ENCODE measurements around the gene ST3GAL4. TPM values are rescaled to one million over a fixed set of nuclear protein-coding genes. Genes with fewer than 3 reads are reported as not detected.

ST3GAL4 gene
- total RNA-seq, 1 experiment from 2014 or later = 17.3 TPM

DNA sequence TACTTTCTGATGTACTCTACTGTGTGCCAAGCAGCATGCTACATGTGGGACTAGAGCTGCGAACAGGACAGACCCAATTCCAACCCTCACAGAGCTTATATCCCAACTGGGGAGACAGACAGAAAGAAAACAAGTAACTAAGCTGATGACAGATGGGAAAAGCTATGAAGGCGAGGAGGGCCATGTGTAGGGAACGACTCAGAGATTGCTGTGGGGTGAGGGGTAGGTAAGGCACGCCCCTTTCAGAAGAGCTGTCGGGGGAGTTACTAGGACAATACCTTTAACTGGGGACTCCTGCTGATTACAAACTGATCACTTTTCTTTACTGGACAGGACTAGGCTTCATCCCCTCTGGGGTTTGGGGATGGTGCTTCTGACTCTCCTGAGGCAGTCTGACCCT is 48.9 kb downstream of the ST3GAL4 start:
- POLR2A ChIA-PET = no interaction called here

More for the DNA sequence above, 48.9 kb downstream of the ST3GAL4 start:
- no peaks in the 10 kb centered on the region for H3K27me3 Mint-ChIP-seq (ENCODE audit: low read depth)
- H3K9me3 Mint-ChIP-seq = peaks cover 4% of the 10 kb centered on the region
- no peak overlapping the region for H3K27ac Mint-ChIP-seq
- CTCF ChIA-PET = interaction anchor here (0.5 to 4.0 kb wide), 3 partner anchors 8 to 483 kb away, joined by 3 to 15 read pairs (median 10); no protein-coding TSS in a partner anchor
- H3K4me3 Mint-ChIP-seq = no peak overlapping the region
- H3K36me3 Mint-ChIP-seq = peaks cover 9% of the 10 kb centered on the region
- H3K4me1 Mint-ChIP-seq = peaks cover 32% of the 10 kb centered on the region
- no peak for DNase-seq (ENCODE audit: low spot score)
- ATAC-seq = peak; percentile 57
- TF ChIP-seq, protein P1, sequence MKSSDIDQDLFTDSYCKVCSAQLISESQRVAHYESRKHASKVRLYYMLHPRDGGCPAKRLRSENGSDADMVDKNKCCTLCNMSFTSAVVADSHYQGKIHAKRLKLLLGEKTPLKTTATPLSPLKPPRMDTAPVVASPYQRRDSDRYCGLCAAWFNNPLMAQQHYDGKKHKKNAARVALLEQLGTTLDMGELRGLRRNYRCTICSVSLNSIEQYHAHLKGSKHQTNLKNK (CRISPR knock-in tag; IDR thresholded peaks at IDR 0.05) = no peak
- no peak for TF ChIP-seq PRRX2 (CRISPR knock-in tag; IDR thresholded peaks at IDR 0.05)
- TF ChIP-seq, protein P2, sequence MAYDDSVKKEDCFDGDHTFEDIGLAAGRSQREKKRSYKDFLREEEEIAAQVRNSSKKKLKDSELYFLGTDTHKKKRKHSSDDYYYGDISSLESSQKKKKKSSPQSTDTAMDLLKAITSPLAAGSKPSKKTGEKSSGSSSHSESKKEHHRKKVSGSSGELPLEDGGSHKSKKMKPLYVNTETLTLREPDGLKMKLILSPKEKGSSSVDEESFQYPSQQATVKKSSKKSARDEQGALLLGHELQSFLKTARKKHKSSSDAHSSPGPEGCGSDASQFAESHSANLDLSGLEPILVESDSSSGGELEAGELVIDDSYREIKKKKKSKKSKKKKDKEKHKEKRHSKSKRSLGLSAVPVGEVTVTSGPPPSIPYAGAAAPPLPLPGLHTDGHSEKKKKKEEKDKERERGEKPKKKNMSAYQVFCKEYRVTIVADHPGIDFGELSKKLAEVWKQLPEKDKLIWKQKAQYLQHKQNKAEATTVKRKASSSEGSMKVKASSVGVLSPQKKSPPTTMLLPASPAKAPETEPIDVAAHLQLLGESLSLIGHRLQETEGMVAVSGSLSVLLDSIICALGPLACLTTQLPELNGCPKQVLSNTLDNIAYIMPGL (CRISPR knock-in tag; IDR thresholded peaks at IDR 0.05) = no peak
- TF ChIP-seq, protein P3, sequence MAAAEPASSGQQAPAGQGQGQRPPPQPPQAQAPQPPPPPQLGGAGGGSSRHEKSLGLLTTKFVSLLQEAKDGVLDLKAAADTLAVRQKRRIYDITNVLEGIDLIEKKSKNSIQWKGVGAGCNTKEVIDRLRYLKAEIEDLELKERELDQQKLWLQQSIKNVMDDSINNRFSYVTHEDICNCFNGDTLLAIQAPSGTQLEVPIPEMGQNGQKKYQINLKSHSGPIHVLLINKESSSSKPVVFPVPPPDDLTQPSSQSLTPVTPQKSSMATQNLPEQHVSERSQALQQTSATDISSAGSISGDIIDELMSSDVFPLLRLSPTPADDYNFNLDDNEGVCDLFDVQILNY (CRISPR knock-in tag; IDR thresholded peaks at IDR 0.05) = no peak
- TF ChIP-seq ZNF232 (CRISPR knock-in tag; IDR thresholded peaks at IDR 0.05) = no peak
- no peak for TF ChIP-seq CREM (CRISPR knock-in tag; IDR thresholded peaks at IDR 0.05)
- TF ChIP-seq FOXK1 (CRISPR knock-in tag; IDR thresholded peaks at IDR 0.05) = no peak
- no peak for TF ChIP-seq TEAD4 (CRISPR knock-in tag; IDR thresholded peaks at IDR 0.05)
- no peak for TF ChIP-seq NFE2L1 (CRISPR knock-in tag; IDR thresholded peaks at IDR 0.05)
- TF ChIP-seq, protein P4, sequence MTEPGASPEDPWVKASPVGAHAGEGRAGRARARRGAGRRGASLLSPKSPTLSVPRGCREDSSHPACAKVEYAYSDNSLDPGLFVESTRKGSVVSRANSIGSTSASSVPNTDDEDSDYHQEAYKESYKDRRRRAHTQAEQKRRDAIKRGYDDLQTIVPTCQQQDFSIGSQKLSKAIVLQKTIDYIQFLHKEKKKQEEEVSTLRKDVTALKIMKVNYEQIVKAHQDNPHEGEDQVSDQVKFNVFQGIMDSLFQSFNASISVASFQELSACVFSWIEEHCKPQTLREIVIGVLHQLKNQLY (CRISPR knock-in tag; IDR thresholded peaks at IDR 0.05) = no peak
- TF ChIP-seq SOX15 (CRISPR knock-in tag; IDR thresholded peaks at IDR 0.05) = no peak
- TF ChIP-seq, protein P5, sequence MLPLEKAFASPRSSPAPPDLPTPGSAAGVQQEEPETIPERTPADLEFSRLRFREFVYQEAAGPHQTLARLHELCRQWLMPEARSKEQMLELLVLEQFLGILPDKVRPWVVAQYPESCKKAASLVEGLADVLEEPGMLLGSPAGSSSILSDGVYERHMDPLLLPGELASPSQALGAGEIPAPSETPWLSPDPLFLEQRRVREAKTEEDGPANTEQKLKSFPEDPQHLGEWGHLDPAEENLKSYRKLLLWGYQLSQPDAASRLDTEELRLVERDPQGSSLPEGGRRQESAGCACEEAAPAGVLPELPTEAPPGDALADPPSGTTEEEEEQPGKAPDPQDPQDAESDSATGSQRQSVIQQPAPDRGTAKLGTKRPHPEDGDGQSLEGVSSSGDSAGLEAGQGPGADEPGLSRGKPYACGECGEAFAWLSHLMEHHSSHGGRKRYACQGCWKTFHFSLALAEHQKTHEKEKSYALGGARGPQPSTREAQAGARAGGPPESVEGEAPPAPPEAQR (CRISPR knock-in tag; IDR thresholded peaks at IDR 0.05) = no peak
- TF ChIP-seq, protein P6, sequence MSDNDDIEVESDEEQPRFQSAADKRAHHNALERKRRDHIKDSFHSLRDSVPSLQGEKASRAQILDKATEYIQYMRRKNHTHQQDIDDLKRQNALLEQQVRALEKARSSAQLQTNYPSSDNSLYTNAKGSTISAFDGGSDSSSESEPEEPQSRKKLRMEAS (CRISPR knock-in tag; IDR thresholded peaks at IDR 0.05) = no peak
- TF ChIP-seq, protein P7, sequence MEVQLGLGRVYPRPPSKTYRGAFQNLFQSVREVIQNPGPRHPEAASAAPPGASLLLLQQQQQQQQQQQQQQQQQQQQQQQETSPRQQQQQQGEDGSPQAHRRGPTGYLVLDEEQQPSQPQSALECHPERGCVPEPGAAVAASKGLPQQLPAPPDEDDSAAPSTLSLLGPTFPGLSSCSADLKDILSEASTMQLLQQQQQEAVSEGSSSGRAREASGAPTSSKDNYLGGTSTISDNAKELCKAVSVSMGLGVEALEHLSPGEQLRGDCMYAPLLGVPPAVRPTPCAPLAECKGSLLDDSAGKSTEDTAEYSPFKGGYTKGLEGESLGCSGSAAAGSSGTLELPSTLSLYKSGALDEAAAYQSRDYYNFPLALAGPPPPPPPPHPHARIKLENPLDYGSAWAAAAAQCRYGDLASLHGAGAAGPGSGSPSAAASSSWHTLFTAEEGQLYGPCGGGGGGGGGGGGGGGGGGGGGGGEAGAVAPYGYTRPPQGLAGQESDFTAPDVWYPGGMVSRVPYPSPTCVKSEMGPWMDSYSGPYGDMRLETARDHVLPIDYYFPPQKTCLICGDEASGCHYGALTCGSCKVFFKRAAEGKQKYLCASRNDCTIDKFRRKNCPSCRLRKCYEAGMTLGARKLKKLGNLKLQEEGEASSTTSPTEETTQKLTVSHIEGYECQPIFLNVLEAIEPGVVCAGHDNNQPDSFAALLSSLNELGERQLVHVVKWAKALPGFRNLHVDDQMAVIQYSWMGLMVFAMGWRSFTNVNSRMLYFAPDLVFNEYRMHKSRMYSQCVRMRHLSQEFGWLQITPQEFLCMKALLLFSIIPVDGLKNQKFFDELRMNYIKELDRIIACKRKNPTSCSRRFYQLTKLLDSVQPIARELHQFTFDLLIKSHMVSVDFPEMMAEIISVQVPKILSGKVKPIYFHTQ (CRISPR knock-in tag; IDR thresholded peaks at IDR 0.05) = no peak
- TF ChIP-seq, protein P8, sequence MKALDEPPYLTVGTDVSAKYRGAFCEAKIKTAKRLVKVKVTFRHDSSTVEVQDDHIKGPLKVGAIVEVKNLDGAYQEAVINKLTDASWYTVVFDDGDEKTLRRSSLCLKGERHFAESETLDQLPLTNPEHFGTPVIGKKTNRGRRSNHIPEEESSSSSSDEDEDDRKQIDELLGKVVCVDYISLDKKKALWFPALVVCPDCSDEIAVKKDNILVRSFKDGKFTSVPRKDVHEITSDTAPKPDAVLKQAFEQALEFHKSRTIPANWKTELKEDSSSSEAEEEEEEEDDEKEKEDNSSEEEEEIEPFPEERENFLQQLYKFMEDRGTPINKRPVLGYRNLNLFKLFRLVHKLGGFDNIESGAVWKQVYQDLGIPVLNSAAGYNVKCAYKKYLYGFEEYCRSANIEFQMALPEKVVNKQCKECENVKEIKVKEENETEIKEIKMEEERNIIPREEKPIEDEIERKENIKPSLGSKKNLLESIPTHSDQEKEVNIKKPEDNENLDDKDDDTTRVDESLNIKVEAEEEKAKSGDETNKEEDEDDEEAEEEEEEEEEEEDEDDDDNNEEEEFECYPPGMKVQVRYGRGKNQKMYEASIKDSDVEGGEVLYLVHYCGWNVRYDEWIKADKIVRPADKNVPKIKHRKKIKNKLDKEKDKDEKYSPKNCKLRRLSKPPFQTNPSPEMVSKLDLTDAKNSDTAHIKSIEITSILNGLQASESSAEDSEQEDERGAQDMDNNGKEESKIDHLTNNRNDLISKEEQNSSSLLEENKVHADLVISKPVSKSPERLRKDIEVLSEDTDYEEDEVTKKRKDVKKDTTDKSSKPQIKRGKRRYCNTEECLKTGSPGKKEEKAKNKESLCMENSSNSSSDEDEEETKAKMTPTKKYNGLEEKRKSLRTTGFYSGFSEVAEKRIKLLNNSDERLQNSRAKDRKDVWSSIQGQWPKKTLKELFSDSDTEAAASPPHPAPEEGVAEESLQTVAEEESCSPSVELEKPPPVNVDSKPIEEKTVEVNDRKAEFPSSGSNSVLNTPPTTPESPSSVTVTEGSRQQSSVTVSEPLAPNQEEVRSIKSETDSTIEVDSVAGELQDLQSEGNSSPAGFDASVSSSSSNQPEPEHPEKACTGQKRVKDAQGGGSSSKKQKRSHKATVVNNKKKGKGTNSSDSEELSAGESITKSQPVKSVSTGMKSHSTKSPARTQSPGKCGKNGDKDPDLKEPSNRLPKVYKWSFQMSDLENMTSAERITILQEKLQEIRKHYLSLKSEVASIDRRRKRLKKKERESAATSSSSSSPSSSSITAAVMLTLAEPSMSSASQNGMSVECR (CRISPR knock-in tag; IDR thresholded peaks at IDR 0.05; ENCODE audit: borderline replicate concordance) = no peak
- TF ChIP-seq, protein P9, sequence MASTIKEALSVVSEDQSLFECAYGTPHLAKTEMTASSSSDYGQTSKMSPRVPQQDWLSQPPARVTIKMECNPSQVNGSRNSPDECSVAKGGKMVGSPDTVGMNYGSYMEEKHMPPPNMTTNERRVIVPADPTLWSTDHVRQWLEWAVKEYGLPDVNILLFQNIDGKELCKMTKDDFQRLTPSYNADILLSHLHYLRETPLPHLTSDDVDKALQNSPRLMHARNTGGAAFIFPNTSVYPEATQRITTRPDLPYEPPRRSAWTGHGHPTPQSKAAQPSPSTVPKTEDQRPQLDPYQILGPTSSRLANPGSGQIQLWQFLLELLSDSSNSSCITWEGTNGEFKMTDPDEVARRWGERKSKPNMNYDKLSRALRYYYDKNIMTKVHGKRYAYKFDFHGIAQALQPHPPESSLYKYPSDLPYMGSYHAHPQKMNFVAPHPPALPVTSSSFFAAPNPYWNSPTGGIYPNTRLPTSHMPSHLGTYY (CRISPR knock-in tag; IDR thresholded peaks at IDR 0.05) = no peak
- no peak for TF ChIP-seq SMAD3 (CRISPR knock-in tag; IDR thresholded peaks at IDR 0.05; ENCODE audit: borderline replicate concordance)
